Panc1 (cell line): ENCODE measurements around the gene SERPINB2.

ENCODE experiments used
- CTCF ChIP-seq: fragments of 450-650 bp; IDR thresholded peaks from 2 replicates; pipeline ENCODE4 v1.5.1; 2017; ENCODE audit warnings: mild to moderate bottlenecking
- REST ChIP-seq, 2 experiments: IDR thresholded peaks; 2 replicates each; pipeline ENCODE4 v1.6.1; 2011 to 2012; ENCODE audit warnings: low read depth in 2 of 2, control low read depth in 1 of 2, low read length in 1 of 2, mild to moderate bottlenecking in 1 of 2, moderate library complexity in 1 of 2; ENCODE audit not compliant: insufficient read depth in 1 of 2

GRCh38 chr18:63887424-63887823 lies at the start of gene SERPINB2:
- TF ChIP-seq CTCF (no peak), REST (IDR thresholded peaks at IDR 0.05; ENCODE audit: insufficient read depth in 1 of 2, low read depth in 2 of 2, low read length in 1 of 2) (no peak)
